ENCODE results near the gene GTF2F1.
"Not testable (repeated sequence)": the region's sequence is repeated elsewhere in the genome, so short reads cannot be mapped to it uniquely, and the experiment has no call there.

Gene GTF2F1

DNA sequence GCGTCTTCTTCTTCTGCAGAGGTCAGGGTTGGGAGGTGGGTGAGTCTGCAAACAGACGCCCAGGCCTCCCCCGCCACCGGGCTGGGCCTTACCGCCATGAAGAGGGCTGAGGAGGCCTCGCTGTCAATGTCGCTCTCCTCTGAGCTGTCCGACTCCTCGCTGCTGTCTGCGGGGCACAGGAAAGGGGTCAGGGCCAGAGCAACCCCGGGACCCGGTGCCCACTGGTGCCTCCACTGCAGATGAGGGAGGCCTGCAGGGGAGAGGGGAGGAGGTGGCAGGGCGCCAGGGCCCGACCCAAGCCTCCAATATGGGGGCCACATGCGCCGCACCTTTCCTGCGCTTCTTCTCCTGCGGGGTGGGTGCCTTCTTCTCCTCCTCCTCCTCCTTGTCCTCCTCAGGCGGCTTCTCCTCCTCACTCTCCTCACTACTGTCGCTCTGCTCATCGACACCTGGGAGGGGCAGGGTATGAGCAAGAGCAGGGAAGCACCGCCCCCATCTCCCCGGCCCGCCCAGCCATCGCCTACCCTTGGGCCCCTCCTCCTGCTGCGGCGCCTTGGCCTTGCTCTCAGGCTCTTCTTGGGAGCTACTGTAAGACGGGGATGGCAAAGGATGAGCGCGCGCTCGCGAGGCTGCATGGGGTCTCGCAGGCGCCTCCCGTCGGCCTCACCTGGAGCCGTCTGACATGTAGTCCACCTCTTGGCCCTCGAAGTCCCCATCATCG is 11.8 kb downstream of the GTF2F1 start:
- DNase-seq: no peak

DNA sequence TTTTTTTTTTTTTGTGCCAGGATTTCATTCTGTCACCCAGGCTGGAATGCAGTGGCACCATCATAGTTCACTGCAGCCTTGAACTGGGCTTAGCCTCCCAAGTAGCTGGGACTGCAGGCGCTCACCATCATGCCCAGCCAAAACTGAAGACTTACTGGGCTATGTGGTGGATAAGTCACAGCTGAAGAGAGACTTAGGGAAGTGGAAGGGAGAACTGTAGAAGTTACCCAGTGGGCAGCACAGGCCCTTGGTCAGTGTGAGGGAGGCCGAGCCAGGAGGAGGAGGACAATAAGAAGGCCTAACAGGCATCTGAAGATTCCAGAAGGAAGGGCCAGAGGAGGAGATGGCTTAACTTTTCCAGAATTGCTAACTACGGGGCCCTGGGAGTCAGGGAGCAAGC is 13.2 kb downstream of the GTF2F1 start:
- no peak for DNase-seq

DNA sequence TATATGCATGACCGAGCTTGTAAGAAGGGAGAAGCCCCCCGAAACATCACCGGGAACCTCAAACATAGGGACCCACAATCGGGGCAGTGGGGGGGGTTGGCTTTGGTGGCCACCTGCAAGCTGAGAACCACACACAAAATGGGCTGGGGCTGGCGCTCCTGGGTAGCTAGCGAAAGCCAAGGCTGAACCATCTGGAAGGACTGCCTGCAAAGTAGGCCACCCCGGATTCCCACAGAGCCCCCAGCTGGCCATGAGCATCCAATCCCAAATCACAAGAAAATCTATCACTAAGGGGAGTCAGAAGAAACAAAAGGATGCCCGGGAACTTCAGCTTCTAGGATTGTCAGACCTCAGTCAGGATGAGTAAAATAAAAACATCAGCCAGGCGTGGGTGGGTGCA is 14.5 kb downstream of the GTF2F1 start:
- DNase-seq: no peak

DNA sequence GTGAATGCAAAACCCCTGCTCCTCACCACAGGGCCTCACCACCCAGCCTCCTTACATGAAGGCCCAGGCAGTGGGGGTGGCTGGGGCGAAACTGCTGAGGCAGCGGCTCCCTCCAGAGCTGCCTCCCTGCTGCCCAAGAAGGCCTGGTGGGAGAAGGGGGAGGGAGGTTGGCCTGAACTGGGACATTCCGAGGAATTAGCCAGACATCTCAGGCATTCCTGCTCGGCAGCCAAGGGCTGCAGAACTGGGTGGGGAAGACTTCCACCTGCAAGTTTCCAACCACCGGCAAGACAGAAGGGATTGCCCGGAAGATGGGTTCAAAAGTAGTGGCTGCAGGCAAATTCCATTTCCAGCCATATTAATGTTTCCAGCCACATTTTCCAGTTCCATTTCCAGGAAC is 14.9 kb downstream of the GTF2F1 start:
- DNase-seq: no peak

DNA sequence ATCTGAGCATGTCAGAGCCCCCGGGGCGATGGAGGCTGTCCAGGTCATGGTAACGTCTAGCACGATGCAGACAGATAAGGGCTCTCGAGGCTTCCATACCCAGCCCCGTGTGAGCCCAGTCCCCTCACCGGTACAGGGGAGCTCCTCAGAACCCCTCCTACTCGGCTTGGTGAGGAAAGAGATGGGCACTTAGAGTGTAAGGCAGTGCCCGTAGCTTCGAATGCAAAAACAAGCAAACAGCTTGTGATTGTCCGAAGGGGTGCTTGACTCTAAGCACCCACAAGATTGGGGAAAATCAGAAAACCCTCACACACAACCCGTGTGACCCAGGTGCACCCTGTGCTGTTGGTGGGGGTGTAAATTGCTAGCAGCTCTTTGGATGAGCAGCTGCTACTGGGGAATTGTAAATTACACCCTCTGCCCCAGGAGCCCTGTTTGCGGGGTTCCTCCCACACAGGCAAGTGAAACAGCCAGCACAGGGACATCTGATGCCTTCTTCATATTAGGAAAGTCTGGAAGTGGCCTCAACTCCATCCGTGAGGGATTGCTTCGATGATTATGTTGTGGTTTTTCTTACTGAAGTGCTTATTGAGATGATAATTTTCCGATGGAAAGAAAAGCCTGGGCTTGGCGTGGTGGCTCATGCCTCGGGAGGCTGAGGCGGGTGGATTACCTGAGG is 16.3 kb downstream of the GTF2F1 start:
- no peak for DNase-seq

DNA sequence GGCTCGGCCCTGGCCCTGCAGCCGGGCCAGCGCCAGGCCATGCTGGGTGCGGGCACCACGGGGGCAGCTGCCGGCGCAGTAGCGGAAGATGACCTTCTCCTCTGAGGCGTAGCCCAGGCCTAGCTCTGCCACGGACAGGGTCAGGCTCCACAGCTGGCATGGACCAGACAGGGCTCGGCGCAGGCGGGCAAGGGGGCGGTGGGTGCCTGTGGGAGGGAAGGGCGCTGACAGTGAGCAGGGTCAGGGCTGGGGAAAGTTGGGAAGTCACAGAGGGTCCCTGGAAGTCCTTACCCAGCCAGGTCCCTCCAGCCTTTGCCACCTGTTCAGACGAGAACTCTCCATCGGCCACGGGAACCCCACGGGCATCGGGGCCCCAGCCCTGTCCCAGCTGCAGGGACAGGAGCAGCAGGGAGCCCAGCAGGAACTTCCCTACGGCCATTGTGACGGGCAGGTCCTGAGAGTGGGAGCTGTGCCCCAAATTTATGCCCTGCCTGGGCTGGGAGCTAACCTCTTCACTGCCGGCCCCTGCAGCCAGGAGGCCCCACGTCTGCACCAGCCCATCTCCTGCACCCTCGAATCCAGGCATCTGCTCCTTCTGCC is 17.5 kb downstream of the GTF2F1 start, which contains the start of gene PSPN:
Gene PSPN, minus strand, starts transcription at position 523 of the 600 bp plus-strand sequence. Its CDS starts 84 bp downstream, at position 439.
- no peak for DNase-seq

DNA sequence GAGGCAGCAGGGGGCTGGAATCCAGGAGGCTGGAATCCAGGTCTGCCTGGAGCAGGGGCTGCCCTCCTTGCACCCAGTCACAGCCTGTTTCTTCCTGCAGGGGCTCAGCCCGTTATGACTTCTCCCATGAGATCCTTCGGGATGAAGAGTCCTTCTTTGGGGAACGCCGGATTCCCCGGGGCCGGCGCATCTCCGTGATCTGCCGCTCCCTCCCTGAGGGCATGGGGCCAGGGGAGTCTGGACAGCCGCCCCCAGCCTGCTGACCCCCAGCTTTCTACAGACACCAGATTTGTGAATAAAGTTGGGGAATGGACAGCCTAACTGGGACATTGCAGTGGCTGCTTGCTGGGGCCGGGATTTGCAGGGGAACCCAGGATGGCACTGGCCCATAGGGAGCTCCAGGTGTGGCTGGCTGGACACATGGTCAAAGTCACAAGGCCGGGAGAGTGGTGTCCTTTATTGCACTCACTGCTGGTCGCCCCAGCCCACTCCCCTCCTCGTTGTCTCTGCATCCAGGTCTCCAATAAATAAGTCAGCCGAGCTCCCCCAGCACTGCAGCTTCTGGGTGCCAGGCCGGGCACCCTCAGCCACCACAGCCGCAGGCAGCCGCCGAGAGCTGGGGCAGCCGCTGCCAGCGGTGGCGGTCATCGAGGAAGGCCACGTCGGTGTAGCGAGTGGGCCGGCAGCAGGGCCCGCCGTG is 18.1 kb downstream of the GTF2F1 start:
- DNase-seq: no peak

DNA sequence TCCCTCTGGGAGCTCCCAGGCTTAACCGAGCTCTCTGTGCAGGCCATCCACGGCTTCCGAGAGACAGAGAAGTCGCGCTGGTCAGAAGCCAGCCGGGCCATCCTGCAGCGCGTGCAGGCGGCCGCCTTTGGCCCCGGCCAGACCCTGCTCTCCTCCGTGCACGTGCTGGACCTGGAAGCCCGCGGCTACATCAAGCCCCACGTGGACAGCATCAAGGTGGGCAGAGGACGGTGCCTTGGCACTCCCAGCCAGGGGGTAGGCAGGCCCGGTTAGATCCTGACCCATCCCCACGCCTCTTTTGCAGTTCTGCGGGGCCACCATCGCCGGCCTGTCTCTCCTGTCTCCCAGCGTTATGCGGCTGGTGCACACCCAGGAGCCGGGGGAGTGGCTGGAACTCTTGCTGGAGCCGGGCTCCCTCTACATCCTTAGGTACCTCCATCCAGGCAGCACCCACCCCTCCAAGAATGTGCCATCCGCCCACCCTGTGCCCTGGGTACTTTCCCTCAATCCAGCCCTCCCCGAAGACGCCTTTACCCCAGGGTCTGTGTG is 18.7 kb downstream of the GTF2F1 start:
- DNase-seq: no peak

DNA sequence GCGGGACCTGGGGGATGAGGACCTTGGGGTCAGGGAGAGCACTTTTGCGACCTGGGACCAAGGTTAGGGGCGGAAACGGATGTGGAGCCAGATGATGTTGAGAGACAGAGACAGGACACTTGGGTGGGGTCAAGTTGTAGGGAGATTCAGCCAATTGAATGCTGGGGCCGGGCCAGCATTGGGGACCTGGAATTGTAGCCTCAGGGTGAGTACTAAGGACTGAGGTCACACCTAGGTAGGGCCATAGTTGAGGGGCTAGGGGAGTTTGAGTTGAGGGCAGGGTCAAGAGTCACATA is 19.2 kb downstream of the GTF2F1 start:
- DNase-seq: no peak

DNA sequence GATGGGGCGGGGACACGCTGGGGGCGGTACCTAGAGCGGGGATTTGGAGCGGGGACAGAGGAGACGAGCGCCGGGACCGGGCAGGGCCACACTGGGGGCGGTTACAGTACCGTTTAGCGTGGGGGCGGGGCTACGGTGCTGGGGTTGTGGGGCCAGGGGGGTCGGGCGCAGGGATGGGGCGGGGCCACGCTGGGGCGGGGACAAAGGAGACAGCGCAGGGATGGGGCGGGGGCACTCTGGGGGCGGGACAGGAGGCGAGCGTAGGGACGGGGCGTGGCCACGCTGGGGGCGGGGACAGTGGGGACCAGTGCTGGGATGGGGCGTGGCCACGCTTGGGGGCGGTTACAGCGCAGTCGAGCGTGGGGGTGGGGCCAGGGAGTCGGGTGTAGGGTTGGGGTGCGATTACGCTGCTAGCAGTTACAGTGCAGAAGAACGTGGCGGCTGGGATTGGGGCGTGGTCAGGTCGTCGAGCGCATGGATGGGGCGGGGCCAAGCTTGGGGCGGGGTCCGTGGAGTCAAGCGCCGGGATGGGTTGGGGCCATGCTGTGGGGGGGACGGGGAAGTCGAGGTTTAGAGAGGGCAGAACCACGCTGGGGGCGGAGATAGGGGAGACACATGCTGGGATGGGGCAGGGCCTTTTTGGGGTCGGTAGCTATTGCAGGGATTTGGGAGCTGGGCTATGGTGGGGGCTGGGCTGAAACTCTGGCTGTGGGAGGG is 19.7 kb downstream of the GTF2F1 start:
- DNase-seq: peak; percentile 95

DNA sequence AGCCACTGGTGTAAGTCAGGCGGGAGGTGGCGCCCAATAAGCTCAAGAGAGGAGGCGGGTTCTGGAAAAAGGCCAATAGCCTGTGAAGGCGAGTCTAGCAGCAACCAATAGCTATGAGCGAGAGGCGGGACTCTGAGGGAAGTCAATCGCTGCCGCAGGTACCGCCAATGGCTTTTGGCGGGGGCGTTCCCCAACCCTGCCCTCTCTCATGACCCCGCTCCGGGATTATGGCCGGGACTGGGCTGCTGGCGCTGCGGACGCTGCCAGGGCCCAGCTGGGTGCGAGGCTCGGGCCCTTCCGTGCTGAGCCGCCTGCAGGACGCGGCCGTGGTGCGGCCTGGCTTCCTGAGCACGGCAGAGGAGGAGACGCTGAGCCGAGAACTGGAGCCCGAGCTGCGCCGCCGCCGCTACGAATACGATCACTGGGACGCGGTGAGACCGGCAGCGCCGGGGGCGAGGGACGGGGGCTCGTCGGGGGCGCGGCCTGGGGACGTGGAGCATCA is 20.3 kb downstream of the GTF2F1 start, which contains the start of gene ALKBH7:
Gene ALKBH7, plus strand, starts transcription at position 201 of the 502 bp plus-strand sequence. Its CDS starts 27 bp downstream, at position 228.
- peak; percentile 94 for DNase-seq

DNA sequence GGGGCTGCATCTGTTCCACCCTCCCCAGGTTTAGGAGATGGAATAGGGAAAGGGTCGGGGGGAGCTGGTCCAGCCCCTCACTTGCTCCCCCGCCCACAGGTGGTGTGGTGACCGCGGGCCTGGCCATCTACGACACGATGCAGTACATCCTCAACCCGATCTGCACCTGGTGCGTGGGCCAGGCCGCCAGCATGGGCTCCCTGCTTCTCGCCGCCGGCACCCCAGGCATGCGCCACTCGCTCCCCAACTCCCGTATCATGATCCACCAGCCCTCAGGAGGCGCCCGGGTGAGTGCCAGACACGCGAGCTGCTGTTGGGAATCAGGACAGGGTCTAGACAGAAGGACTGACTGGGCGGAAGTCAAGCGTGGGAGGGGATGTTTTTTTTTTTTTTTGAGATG is 28.6 kb downstream of the GTF2F1 start:
- no peak for DNase-seq

DNA sequence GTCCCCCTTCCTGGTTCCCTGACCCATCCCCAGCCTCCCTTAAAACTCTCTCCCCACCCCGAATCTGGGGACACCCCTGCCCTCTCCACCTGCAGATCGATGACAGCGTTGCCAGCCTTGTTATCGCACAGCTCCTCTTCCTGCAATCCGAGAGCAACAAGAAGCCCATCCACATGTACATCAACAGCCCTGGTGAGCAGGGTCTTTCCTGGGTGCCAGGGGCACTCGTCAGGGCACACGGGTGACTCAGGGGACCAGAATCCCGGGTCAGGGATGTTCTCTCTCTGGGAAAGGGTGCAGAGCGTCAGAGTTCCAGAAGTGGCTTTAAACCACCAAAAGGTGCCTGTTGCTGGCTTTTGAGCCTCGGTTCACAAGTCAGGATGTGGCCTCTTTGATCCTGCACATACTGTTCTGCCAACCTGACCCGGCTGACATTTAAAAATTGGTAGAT is 30.6 kb downstream of the GTF2F1 start:
- peak; percentile 38 for DNase-seq

DNA sequence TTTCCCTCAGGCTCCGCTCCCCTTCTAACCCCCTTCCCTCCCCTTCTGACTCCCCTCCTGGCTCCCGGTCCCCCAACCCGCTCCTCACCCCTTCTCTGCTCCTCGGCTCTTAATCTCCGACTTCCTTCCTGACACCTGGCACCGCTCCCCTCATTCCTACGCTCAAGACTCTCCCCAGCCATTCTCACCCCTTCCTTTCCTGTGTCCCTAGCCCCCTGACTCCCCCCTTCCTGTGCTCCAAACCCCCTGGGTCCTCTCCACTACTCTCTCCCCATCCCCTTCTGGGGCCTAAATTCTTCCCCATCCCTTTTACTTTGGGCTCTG is 31.0 kb downstream of the GTF2F1 start:
- no peak for DNase-seq

DNA sequence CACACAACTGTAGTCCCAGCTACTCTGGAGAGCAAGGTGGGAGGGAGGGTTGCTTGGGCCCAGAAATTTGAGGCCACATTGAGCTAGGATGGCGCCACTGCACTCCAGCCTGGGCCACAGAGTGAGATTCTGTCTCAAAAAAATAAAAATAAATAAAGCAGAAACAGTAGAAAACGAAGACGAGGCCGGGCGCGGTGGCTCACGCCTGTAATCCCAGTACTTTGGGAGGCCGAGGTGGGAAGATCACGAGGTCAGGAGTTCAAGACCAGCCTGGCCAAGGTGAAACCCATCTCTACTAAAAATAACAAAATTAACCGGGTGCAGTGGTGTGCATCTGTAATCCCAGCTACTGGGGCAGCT is 32.1 kb downstream of the GTF2F1 start:
- DNase-seq: not testable (repeated sequence)

DNA sequence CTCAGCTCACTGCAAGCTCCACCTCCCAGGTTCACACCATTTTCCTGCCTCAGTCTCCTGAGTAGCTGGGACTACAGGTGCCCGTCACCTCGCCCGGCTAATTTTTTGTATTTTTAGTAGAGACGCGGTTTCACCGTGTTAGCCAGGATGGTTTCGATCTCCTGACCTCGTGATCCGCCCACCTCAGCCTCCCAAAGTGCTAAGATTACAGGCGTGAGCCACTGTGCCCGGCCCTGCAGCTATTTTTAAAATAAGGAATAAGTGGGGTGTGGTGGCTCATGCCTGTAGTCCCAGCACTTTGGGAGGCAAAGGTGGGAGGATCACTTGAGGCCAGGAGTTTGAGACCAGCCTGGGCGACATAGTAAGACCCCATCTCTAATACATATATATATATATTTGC is 32.5 kb downstream of the GTF2F1 start:
- DNase-seq: not testable (repeated sequence)

DNA sequence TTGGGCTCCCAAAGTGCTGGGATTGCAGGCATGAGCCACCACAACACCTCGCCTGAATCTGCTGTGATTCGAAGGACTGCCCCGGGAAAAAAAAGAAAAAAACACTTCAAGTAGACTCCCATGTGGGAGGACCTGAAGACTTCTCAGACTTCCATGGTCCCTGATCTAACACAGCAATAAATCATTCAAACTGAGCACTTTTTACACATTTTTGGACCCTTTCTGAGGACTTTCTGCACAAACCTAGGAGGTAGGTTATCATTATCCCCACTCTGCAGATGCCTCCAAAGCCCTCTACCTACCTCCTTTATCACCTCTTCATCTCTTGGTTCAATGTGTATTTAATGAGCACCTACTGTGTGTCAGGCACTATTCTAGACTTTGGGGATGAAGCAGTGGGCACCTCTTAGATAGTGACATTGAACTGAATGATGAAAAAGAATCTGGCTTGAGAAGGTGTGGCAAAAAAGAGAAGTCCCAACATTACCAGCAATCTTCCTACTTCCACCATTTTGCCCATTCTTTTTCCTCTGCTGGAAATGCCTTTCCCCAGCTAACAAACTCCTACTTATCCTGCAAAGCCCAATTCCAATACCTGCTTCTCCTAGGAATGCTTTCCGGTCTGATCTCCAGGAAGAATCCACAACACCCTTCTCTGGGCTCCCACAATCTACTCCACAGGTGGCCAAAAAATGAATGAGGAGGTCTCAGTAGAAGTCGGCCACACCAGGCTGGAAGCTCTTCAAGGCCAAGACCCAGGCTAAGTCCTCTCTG is 33.2 kb downstream of the GTF2F1 start:
- no peak for DNase-seq

DNA sequence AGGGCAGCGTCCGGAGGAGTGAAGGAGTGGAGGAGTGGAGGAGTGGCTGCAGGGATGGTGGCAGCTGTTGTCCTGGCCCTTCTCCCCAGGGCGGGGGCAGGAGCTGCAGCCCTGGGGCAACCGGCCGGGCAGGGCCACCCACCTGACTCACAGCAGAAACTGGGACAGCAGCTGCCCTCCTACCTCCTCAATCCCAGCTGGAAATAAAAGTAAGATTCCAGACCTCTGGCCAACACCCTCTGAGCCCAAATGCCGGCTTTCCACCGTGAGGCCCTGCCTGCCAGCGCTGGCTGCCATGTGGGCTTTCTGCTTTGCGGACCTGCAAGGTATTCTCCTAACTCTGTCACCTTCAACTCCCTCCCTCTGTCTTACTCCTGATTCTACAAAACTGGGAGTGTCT is 35.0 kb downstream of the GTF2F1 start:
- no peak for DNase-seq

DNA sequence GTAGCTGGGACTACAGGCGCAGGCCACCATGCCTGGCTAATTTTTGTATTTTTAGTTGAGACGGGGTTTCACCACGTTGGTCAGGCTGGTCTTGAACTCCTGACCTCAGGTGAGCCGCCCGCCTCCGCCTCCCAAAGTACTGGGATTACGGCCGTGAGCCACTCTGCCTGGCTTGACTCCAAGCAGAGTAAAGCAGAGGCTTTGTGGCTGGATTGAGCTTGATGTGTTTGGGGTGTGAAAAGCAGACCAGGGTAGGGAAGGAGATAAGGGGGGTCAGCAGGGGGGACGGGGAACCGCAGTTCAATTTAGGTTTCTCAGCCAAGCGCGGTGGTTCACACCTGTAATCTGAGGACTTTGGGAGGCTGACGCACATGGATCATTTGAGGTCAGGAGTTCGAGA is 35.8 kb downstream of the GTF2F1 start:
- DNase-seq: no peak

DNA sequence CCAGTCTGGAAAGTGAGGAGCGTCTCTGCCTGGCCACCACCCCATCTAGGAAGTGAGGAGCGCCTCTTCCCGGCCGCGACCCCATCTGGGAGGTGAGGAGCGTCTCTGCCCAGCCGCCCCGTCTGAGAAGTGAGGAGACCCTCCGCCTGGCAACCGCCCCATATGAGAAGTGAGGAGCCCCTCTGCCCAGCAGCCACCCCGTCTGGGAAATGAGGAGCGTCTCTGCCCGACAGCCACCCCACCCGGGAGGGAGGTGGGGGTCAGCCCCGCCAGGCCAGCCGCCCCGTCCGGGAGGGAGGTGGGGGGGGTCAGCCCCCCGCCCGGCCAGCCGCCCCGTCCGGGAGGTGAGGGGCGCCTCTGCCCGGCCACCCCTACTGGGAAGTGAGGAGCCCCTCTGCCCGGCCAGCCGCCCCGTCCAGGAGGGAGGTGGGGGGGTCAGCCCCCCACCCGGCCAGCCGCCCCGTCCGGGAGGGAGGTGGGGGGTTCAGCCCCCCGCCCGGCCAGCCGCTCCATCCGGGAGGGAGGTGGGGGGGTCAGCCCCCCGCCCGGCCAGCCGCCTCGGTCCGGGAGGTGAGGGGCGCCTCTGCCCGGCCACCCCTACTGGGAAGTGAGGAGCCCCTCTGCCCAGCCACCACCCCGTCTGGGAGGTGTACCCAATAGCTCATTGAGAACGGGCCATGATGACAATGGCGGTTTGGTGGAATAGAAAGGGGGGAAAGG is 37.5 kb downstream of the GTF2F1 start:
- DNase-seq: not testable (repeated sequence)

DNA sequence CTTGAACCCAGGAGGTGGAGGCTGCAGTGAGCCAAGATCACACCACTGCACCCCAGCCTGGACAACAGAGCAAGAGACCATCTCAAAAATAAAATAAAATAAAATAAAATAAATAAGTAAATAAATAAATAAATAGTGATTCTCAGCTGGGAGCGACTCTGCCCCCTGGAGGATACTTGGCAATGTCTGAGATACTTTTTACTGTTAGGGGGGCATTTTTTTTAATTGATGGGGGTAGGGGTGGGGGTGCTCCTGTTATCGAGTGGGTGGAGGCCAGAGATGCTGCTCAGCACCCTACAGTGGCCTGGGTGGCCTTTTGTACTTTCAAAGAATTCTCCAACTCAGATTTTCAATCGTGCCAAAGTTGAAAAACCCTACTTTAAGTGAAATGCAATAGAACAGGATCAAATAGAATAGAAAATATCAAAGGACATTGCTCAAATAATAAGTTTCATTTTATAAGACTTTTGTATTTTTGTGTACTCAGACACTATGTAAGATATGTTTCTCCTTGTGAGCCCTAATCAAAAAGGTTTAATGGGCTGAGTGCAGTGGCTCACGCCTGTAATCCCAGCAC is 38.8 kb downstream of the GTF2F1 start:
- DNase-seq: no peak

Measured in activated effector memory CD4-positive, alpha-beta T cell treated with Interleukin-2 at 50 U/mL for 16 hours (primary cell).